NCI-H345 treated with DMSO at 0.1 percent for 48 hours (cell line): ENCODE measurements around the gene SERPING1.
"Not testable (repeated sequence)": the region's sequence is repeated elsewhere in the genome, so short reads cannot be mapped to it uniquely, and the experiment has no call there.

Experiments used
- DNase-seq: peaks from one replicate; lab custom pipeline; 2025; ENCODE audit not compliant: unreplicated experiment; lab: John Stamatoyannopoulos, UW

The SERPING1 gene

GRCh38 chr11:57652230-57652629 lies 54.7 kb downstream of the SERPING1 start:
- DNase-seq: not testable (repeated sequence)

GRCh38 chr11:57652662-57653061 lies 55.2 kb downstream of the SERPING1 start:
- no peak for DNase-seq

- no peak for DNase-seq
Measured at GRCh38 chr11:57653163-57653562, 55.7 kb downstream of the SERPING1 start.

GRCh38 chr11:57656885-57657193 lies 59.4 kb downstream of the SERPING1 start:
- DNase-seq: no peak

GRCh38 chr11:57657194-57658022 lies 59.9 kb downstream of the SERPING1 start, which contains the start of gene CLP1:
TSS of gene CLP1 (plus strand) at chr11:57657762. CDS start at chr11:57659477, 1,715 bp downstream.
- DNase-seq: peak; percentile 94

GRCh38 chr11:57658023-57658361 lies 60.5 kb downstream of the SERPING1 start:
- no peak for DNase-seq

GRCh38 chr11:57659669-57660068 lies 62.2 kb downstream of the SERPING1 start:
- DNase-seq: no peak

- no peak for DNase-seq
Measured at GRCh38 chr11:57662893-57663292, 65.4 kb downstream of the SERPING1 start.

- no peak for DNase-seq
Measured at GRCh38 chr11:57663975-57664374, 66.5 kb downstream of the SERPING1 start.
